Measurements from ENCODE around the gene USP2.

Gene USP2

GRCh38 chr11:119418759-119419158, 37.3 kb upstream of the USP2 start:
- TF ChIP-seq GATA3 (IDR thresholded peaks at IDR 0.05; ENCODE audit: low read depth, low read length) (no peak), GATA2 (IDR thresholded peaks at IDR 0.05; ENCODE audit: low read depth, low read length) (no peak)

GRCh38 chr11:119417726-119418540, 36.4 kb upstream of the USP2 start:
- TF ChIP-seq GATA3 (IDR thresholded peaks at IDR 0.05; ENCODE audit: low read depth, low read length) = no peak
- TF ChIP-seq GATA2 (IDR thresholded peaks at IDR 0.05; ENCODE audit: low read depth, low read length) = no peak

- TF ChIP-seq GATA2 (IDR thresholded peaks at IDR 0.05; ENCODE audit: low read depth, low read length) (no peak), GATA3 (IDR thresholded peaks at IDR 0.05; ENCODE audit: low read depth, low read length) (no peak)
Measured at GRCh38 chr11:119416606-119417580, 35.4 kb upstream of the USP2 start.

- no peak for TF ChIP-seq GATA2 (IDR thresholded peaks at IDR 0.05; ENCODE audit: low read depth, low read length)
- no peak for TF ChIP-seq GATA3 (IDR thresholded peaks at IDR 0.05; ENCODE audit: low read depth, low read length)
Measured at GRCh38 chr11:119415966-119416365, 34.5 kb upstream of the USP2 start.

- TF ChIP-seq GATA3 (IDR thresholded peaks at IDR 0.05; ENCODE audit: low read depth, low read length) (no peak), GATA2 (IDR thresholded peaks at IDR 0.05; ENCODE audit: low read depth, low read length) (no peak)
Measured at GRCh38 chr11:119415517-119415916, 34.0 kb upstream of the USP2 start.

GRCh38 chr11:119414734-119415133, 33.2 kb upstream of the USP2 start:
- TF ChIP-seq GATA2 (IDR thresholded peaks at IDR 0.05; ENCODE audit: low read depth, low read length) (no peak), GATA3 (IDR thresholded peaks at IDR 0.05; ENCODE audit: low read depth, low read length) (no peak)

- TF ChIP-seq GATA3 (IDR thresholded peaks at IDR 0.05; ENCODE audit: low read depth, low read length) (no peak), GATA2 (IDR thresholded peaks at IDR 0.05; ENCODE audit: low read depth, low read length) (no peak)
Measured at GRCh38 chr11:119414321-119414720, 32.8 kb upstream of the USP2 start.

- TF ChIP-seq GATA2 (IDR thresholded peaks at IDR 0.05; ENCODE audit: low read depth, low read length) (no peak), GATA3 (IDR thresholded peaks at IDR 0.05; ENCODE audit: low read depth, low read length) (no peak)
Measured at GRCh38 chr11:119412072-119412471, 30.6 kb upstream of the USP2 start.

GRCh38 chr11:119410501-119410900, 29.0 kb upstream of the USP2 start:
- TF ChIP-seq GATA3 (IDR thresholded peaks at IDR 0.05; ENCODE audit: low read depth, low read length) = no peak
- no peak for TF ChIP-seq GATA2 (IDR thresholded peaks at IDR 0.05; ENCODE audit: low read depth, low read length)

GRCh38 chr11:119409731-119410130, 28.2 kb upstream of the USP2 start:
- TF ChIP-seq GATA2 (IDR thresholded peaks at IDR 0.05; ENCODE audit: low read depth, low read length) (no peak), GATA3 (IDR thresholded peaks at IDR 0.05; ENCODE audit: low read depth, low read length) (no peak)

GRCh38 chr11:119406005-119406404, 24.5 kb upstream of the USP2 start:
- no peak for TF ChIP-seq GATA3 (IDR thresholded peaks at IDR 0.05; ENCODE audit: low read depth, low read length)
- TF ChIP-seq GATA2 (IDR thresholded peaks at IDR 0.05; ENCODE audit: low read depth, low read length) = no peak

- no peak for TF ChIP-seq GATA3 (IDR thresholded peaks at IDR 0.05; ENCODE audit: low read depth, low read length)
- TF ChIP-seq GATA2 (IDR thresholded peaks at IDR 0.05; ENCODE audit: low read depth, low read length) = no peak
Measured at GRCh38 chr11:119404872-119405271, 23.4 kb upstream of the USP2 start.

GRCh38 chr11:119403021-119403420, 21.5 kb upstream of the USP2 start:
- TF ChIP-seq GATA3 (IDR thresholded peaks at IDR 0.05; ENCODE audit: low read depth, low read length) = no peak
- TF ChIP-seq GATA2 (IDR thresholded peaks at IDR 0.05; ENCODE audit: low read depth, low read length) = no peak

GRCh38 chr11:119402470-119402869, 21.0 kb upstream of the USP2 start:
- TF ChIP-seq GATA3 (IDR thresholded peaks at IDR 0.05; ENCODE audit: low read depth, low read length) = no peak
- no peak for TF ChIP-seq GATA2 (IDR thresholded peaks at IDR 0.05; ENCODE audit: low read depth, low read length)
